HG03457 (cell line): Measurements from ENCODE around the gene BEST4.
"Not testable (repeated sequence)": the region's sequence is repeated elsewhere in the genome, so short reads cannot be mapped to it uniquely, and the experiment has no call there.

Experiments used
- ATAC-seq: cut with Tn5 transposase; IDR thresholded peaks from one replicate; pipeline ENCODE4 v1.9.1; 2021; ENCODE audit warnings: moderate number of reproducible peaks; ENCODE audit not compliant: unreplicated experiment

The BEST4 gene

DNA sequence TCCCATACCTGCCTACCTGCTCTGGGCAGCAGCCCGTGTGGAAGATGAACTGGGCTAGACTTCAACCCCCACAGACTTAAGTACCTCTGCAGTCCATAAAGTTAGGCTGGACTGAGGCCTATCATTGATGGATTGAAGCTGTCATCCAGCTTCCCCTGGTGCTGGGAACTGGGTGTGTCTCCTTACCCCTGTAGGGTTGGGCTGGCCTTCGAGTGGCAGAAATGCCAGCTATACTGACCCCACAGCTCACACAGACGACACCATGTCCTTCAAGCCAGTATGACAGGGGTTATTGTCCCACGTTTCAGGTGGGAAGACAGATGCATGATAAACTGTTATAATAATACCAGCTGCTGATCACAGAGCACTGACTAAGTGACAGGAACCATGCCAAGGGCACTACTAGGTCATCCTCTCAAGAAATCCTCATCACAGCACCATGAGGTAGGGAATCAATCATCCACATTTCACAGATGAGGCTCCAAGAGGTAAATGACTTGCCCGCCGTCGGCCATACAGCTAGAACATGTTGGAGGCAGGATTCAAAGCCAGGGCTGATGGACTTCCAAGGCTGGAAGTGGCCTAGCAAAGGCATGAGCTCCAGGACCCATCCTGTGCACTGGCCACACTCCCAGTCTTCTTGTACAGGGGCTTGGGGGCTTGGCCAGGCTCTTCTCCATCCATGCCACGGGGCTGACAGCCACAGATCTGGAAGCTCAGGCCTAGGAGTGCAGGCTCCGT, at the start of gene BEST4:
Gene BEST4 (minus strand): TSS at position 51 of the 741 bp plus-strand sequence. CDS start 465 bp downstream, outside the sequence.
- ATAC-seq, result no peak

DNA sequence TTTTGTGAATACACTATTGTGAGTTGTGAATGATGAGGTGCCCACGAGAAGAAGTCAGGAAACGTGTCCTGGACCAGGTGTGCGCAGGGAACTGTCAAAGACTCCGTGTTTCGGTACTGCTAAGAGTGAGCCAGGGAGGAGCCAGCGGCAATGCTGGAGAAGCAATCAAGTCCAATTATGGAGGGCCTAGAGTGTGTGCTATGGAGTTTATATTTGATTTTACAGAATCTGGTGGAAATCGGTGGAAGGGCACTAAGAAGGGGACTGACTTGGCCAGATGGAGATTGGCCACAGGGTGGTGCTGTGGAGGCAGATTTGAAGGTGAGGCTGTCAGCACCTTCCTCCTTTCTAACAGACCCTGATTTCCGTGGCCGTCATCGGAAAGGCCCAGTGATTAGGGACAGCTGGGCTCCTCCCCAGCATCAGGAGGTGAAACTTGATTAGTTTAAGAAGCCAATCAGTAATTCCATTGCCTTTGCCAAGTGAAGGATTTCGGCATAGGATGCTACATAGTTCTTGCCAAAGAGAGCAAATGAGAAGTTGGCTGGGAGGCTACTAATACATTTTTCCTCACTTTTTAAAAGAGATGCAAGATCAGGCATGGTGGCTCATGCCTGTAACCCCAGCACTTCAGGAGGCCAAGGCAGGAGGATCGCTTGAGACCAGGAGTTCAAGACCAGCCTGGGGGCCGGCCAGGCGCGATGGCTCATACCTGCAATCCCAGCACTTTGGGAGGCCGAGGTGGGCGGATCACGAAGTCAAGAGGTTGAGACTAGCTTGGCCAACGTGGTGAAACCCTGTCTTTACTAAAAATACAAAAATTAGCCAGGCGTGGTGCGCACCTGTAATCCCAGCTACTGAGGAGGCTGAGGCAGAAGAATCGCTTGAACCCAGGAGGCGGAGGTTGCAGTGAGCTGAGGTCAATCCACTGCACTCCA, 48.0 kb upstream of the BEST4 start:
- ATAC-seq, result peak; percentile 63

GRCh38 chr1:44834328-44834727, 46.4 kb upstream of the BEST4 start:
- ATAC-seq, result no peak

DNA sequence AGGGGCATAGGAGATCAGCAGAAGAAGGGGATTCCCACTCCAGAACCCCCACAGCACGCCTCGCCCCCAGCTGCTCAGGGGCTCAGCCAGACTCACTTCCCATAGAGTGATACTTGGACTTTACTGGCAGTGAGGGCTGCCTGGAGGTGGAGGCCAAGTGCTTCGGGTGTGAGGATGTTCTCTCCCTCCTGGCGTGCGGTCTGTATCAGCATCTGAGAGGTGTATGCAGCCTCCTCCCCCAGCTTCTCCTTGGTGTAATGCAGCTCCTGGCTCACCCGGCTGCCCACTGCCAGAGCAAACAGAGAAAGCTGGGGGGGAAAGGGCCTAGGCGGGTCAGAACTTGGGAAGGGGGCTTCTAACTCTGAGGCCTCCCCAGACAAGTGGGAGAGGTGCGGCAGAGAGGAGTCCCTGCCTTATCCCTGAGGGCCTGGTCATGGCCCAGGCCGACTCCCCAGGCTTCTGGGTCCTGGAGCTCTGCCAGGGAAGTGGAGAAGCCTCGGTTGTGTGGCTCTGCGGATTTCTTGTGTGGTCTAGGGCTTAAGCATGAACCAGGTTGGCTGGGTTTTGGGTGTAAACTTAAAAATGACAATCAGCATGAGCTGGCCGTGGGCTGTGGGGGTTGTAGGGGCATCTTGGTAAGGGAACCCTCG, 44.2 kb upstream of the BEST4 start:
- ATAC-seq, result no peak

GRCh38 chr1:44831516-44831915, 43.5 kb upstream of the BEST4 start:
- ATAC-seq, result no peak

GRCh38 chr1:44830900-44831304, 42.9 kb upstream of the BEST4 start:
- ATAC-seq, result no peak

DNA sequence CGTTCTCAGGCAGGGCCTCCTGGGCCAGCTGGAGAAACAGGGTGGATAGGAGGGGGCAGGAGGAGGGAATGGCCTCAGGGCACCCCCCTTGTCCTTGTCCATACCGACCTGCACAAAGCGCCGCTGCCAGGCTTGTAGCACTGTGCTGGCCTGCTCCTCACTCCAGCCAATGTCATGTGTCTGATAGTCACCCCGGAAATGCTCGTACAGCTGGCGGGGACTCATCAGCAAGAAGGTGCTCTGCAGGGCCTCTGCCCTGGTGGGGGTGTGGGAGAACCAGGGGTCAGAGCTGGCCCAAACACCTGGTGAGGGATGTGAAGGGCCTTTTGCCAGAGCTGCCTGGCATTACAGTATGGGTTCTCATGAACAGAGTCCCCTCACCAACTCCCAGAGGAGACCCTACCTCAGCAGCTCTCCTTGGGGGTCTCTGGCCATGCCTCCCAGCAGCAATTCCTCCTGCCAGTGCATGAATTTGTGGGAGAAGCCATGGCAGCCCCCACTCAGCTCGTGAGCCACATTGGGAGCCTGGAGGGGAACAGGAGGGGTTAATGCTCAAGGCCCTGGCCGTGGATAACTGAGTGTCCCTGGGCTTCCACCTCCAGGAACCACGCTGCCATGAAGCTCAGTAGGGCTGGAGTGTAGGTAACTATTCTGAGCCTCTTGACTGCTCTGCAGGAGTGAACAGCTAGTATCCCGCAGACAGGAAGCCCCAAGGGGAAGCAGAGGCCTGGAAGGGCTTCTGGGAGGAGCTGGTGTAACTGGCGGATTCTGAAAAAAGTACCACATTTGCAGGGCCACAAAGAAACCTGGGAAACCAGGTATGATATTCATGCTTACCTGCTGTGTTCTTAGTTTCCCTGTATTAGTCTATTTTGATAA, 41.8 kb upstream of the BEST4 start:
- no peak for ATAC-seq

GRCh38 chr1:44828841-44829440, 41.0 kb upstream of the BEST4 start:
- no peak for ATAC-seq

DNA sequence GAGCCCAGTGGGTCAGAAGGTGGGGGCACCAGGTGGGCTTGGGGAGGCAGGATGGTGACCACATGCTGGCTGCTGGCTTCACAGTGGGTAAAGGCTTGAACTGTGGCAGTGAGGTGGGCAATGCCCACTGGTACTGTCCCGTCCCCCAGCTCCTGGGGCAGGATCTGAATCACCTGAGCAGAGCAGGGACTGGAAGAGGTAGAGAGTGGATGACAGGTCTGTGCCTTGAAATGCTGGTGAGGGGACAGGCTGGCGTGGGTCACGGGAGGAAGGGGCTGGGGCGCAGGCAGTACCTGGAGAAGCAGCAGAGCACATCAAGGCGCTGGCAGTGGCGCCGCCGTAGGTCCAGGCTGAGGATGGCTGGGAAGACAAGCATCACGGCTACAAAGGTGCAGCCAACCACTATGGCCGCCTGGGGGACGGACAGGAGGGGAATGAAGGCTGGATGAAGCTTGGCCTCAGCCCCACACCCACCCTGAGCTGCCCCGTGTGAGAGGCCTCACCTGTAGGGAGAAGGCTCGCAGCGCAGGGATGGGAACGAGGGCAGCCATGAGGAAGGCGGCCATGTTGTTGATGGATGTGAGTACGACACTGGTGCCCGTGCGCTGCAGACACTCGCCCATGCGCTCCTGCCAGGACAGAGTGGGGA, 40.2 kb upstream of the BEST4 start:
- ATAC-seq, result no peak

- ATAC-seq, result no peak
Observed at GRCh38 chr1:44827197-44828002, 39.4 kb upstream of the BEST4 start.

DNA sequence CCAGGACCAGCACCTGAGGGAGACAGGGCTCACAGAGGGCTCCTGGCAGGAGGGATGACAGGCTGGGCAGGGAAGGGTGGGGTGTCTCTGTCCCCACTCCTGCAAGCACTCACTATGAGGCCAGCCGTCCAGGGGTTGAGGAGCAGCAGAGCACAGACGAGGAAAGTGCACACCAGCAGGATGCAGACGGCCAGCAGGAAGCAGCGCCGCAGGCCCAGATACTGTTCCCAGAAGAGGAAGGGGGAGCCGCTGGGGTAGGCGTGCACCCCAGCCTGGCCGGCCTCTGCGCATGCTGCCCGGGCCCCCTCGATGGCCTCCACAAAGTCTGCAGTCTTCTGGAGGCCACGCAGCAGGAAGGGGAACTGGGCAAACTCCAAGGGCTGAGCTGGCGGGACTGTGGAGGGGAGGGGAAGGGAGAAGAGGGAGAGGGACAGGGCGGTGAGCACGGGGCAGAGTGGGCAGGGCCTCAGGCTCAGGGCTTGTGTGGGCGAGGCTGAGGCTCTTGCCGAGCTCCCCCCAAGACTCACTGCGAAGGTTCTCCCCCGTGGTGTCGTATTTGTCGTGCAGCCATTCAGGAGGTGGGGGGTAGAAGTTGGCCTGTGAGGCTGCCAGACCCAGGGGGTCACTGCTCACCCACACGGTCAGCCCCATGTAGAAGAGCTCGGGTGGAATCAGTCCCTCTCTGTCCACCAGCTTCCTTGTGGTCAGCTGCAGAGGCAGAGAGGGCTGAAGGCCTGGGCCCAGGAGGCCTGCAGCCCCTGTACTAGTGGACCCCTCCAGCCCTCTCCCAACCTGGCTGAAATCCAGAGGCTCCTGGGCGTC, 38.6 kb upstream of the BEST4 start:
- ATAC-seq, result no peak

DNA sequence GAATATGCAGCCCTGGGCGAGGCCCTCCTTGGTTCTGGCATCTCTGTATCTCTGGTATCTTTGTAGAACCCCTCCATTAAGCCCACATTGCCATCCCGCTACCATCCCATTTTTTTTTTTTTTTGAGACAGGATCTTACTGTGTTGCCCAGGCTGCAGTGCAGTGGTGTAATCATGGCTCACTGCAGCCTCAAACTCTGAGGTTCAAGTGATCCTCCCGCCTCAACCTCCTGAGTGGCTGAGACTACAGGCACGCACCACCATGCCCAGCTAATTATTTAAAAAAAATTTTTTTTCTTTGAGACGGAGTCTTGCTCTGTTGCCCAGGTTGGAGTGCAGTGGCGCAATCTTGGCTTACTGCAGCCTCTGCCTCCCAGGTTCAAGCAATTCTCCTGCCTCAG, 36.4 kb upstream of the BEST4 start:
- ATAC-seq, result not testable (repeated sequence)

DNA sequence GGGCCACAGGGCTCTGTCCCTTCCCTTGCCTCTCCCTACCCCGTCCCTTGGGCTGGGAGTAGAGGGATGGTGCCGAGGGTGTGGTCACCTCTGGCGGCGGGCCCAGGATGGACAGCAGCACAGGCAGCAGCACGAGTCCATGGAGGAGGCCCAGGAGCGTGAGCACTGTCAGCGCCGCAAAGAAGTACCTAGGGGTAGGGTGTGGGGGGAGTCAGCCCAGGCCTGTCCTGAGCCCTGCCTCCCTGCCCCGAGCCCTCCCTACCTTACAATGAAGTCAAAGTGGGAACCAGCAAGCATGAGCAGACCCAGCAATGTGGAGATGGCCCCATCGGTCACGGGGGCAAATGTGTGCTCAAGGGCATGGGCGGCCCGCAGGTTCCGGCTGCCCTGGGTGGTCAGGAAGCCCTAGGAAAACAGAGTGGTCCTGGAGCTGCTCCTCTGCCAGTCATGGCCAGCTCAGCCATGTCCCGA, 35.0 kb upstream of the BEST4 start:
- no peak for ATAC-seq

GRCh38 chr1:44822131-44822701, 34.2 kb upstream of the BEST4 start:
- ATAC-seq, result no peak

DNA sequence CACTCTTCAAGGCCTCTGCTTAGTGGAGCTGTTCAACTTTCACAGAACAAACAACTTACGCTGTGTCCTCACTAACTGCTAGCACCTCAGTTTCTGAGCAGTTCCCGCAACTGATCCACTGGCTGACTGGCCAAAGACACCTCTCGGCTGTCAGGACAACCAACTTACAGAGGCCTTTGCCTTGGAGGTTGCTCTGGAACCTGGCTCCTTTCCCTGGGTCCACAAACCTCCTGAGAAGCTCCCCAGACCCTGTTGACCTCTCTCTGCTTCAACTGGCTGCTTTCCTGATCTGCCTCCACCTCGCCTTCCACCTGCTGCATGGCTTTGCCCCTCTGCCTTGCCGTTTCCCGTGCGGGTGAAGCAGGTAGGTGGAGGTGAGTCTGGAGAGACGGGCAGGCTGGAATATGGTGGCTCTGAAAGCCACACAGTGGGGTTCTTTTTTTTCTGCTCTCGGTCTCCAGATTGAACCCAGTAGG, 33.3 kb upstream of the BEST4 start:
- no peak for ATAC-seq

DNA sequence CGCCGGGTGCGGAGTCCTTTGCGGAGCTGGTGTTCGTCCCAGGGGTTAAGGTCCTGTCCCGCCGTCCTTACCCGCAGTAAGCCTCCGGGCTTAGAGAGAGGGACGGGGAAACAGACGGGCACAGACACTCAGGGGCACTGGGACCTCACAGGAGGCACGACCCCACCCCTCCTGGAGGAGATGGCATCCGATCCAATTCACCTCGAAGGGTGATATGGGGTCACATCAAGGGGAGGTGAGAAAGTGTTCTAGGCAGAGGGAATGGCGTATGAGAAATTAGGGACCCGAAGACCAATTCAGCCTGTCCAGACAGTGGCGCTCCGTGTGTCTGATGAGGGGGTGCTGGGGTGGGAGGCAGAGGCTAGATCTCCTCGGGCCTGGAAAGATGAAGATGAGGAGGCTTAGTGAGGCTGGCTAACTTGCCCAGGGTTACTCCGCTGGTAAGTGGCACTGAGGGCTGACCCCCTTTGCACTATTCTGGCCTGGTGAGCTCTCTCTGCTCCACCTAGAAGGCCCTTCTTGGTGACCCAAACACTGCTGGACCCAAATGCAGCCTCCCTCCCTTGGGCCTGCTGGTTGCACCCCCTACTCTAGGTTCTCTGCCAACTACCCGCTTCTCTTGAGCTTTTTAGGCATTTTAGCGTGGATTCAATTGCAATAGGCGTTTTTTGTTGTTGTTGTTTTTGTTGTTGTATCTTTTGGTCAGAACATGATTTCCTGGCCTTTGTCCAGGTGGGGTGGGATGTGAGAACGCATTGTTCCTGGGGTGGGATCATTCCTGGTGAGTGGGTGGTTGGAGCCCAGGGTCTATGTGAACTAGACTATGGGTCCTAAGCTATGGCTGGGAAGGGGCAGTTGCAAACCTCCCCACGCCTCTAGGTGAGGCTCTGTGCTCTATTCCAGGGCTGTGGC, 32.6 kb upstream of the BEST4 start:
- peak; percentile 7 for ATAC-seq
